Fibroblast of upper back skin (primary cell): ENCODE data around the gene TFDP3.

ENCODE experiments used
- DNase-seq: peaks from one replicate; pipeline ENCODE4 v3.0.0-alpha.2; 2013

TFDP3 gene

DNA sequence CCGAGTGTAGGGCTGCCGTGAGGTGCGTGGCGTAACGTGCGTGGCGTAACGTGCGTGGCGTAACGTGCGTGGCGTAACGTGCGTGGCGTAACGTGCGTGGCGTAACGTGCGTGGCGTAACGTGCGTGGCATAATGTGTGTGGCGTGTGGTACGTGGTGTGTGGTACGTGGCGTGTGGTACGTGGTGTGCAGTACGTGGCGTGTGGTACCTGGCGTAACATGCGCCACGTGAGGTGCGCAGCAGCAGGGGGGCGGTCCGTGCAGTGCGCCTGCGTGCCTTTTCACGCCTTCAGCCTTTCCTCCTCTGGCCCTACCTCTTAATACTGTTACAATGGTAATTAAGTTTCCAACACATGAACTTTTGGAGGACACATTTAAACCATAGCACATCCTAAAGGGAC, at the start of gene TFDP3:
TSS of gene TFDP3 (minus strand) at position 26 of the 400 bp plus-strand sequence. CDS start 95 bp downstream, outside the sequence.
- no peak for DNase-seq

- no peak for DNase-seq
Measured at GRCh38 chrX:133267621-133268020, 49.5 kb upstream of the TFDP3 start.

DNA sequence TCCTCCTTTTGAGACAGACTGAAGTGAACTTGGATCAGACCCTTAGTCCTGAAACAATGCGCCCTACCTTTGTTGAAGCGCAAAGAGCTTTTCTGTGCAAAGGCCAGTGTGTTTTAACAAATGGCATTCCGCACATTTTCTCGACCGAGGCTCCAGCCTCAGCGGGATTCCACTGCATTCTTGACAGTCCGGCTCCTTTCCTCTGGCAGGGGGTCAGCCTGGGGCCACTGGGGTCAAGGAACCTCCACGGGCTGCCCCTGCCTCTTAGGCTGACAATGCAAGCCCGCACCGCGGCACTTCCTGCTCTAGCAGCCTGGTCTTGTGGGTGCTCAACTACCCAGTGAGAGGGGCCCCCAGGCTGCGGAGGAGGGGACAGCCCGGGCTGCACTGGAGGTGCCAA, 47.2 kb upstream of the TFDP3 start:
- peak; percentile 50 for DNase-seq

- peak; percentile 82 for DNase-seq
Measured at GRCh38 chrX:133258481-133258880, 40.3 kb upstream of the TFDP3 start.

GRCh38 chrX:133254666-133255065, 36.5 kb upstream of the TFDP3 start:
- DNase-seq, result peak; percentile 28

DNA sequence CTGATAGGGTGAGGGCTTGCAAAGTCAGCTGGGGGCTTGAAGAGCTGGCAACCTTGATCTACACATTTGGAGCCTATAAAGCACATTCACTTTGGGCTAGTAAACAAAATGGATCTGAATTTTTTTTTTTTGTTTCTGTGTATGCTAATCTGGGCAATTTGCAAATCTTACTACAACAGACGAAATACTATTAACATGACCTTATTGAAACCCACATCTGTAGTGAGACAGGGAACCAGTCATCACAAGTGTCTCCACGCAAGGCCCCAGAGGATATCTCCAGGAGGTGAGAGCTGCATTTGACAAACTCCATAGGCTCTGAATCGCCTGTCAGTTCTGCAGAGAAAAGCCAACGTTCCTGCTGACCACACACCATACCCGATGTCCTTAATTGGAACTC, 33.0 kb upstream of the TFDP3 start:
- no peak for DNase-seq

- no peak for DNase-seq
Measured at GRCh38 chrX:133250184-133251100, 32.3 kb upstream of the TFDP3 start.

- DNase-seq, result no peak
Measured at GRCh38 chrX:133249266-133250058, 31.3 kb upstream of the TFDP3 start.

GRCh38 chrX:133248177-133248576, 30.0 kb upstream of the TFDP3 start:
- no peak for DNase-seq

- no peak for DNase-seq
Measured at GRCh38 chrX:133246921-133247320, 28.8 kb upstream of the TFDP3 start.

- no peak for DNase-seq
Measured at GRCh38 chrX:133235830-133236229, 17.7 kb upstream of the TFDP3 start.

DNA sequence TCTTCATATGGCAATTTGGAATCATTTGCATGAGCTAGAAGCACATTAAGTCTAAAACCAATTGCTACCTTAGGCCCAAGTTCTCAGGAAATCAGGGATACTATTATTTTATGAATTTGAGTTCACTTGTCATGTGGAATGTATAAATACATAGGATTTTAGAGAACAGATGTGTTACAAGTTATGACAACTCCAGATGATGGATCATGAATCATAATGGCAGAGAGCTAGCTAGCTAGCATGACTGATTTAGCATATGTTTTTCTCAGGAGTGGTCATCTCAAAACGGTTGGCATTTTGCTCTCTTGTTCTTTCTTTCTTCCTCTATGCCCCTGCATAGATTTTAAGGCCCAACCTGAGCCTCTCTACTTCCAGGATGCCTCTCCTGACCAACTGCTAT, 14.2 kb upstream of the TFDP3 start:
- no peak for DNase-seq

- peak; percentile 78 for DNase-seq
Measured at GRCh38 chrX:133229361-133229760, 11.2 kb upstream of the TFDP3 start.

DNA sequence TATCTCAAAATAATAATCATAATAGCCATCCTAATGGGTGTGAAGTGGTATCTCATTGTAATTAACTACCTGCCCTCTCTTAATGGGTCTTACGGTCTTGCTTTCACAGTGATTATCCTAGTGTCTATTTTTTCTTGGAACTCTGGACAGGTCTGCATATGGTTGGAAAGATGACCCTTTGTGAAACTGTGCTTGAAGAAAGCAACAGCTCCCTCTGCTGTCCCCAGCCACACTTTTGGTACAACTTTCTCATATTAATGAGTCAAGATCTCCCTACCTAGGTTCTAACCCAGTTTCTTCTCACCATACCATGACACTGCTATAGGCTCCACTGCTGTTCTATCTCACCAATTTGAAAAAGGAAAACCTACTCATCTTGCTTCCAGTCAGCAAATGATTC, 2.4 kb downstream of the TFDP3 start:
- DNase-seq, result peak; percentile 7

- no peak for DNase-seq
Measured at GRCh38 chrX:133215017-133215416, 3.1 kb downstream of the TFDP3 start.

GRCh38 chrX:133214301-133214700, 3.9 kb downstream of the TFDP3 start:
- peak; percentile 60 for DNase-seq

DNA sequence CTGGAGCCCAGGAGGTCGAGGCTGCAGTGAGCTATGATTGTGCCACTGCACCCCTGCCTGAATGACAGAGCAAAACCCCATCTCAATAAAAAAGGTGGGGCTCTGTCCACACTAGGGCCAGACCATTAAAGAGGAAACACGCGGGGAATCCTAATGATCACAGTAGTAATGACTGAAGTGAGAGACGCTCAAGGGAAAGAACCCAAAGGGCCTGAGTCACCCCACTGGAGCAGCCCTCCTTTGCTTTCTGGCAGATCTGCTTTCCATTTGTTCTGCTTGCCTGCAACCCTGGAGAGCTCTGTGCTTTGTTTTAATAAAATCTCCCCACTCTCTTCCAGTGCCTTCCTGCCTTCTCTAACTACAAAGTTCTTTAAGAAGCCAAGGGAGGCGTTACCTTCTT, 5.0 kb downstream of the TFDP3 start:
- DNase-seq, result peak; percentile 27

- DNase-seq, result no peak
Measured at GRCh38 chrX:133207751-133208150, 10.4 kb downstream of the TFDP3 start.

- DNase-seq, result no peak
Measured at GRCh38 chrX:133191739-133192039, 26.5 kb downstream of the TFDP3 start.

- no peak for DNase-seq
Measured at GRCh38 chrX:133190877-133191738, 27.0 kb downstream of the TFDP3 start.

- DNase-seq, result no peak
Measured at GRCh38 chrX:133189195-133189594, 29.0 kb downstream of the TFDP3 start.

- DNase-seq, result no peak
Measured at GRCh38 chrX:133188631-133189030, 29.5 kb downstream of the TFDP3 start.

- no peak for DNase-seq
Measured at GRCh38 chrX:133185938-133186337, 32.2 kb downstream of the TFDP3 start.
